ENCODE data around the gene ASB8.
"Not testable (repeated sequence)": the region's sequence is repeated elsewhere in the genome, so short reads cannot be mapped to it uniquely, and the experiment has no call there.

ASB8 gene

DNA sequence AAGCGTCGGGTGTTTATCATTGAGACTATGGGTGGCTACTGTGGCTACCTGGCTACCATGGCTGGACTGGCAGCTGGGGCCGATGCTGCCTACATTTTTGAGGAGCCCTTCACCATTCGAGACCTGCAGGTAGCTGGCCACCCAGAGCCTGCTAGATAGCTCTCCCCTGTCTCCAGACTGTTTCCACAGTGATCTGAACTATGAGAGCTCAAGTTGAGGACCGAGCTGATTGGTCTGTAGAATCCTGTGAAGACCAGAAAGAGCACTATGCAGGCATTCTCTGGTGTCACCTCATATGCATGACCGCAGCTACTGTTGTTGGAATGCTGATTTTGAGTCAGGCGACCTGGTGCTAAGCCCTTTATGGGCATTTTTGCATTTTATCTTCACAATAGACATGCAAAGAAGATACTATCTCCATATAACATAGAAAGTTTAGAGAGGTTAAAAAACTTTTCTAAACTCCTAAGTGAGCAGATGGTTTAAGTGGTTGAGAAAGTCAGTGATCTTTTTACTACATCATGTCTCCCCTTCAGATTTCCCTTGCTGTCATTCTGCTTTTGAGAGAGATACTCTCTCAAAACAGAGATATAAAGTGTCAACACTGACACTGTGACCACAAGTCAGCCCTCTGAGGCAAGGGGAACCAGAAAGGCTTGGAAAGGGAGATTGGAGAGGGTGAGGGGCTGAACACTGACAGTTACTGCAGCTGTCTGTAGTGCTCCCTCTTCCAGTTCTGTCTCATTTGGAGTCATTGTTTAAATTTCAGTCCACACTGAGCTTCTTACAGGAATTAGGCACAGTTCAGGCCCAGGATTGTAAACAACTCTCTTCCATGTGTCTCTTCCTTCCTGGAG, 14.3 kb downstream of the ASB8 start:
- DNase-seq (ENCODE audit: insufficient read length, low spot score) (no peak), FAIRE-seq (no peak)

GRCh38 chr12:48135027-48135426, 22.3 kb downstream of the ASB8 start:
- DNase-seq (ENCODE audit: insufficient read length, low spot score), result no peak
- no peak for FAIRE-seq

- FAIRE-seq, result no peak
- DNase-seq (ENCODE audit: insufficient read length, low spot score), result no peak
These were observed 24.5 kb downstream of the ASB8 start for GRCh38 chr12:48132826-48133225.

GRCh38 chr12:48131517-48131916, 25.8 kb downstream of the ASB8 start:
- no peak for FAIRE-seq
- DNase-seq (ENCODE audit: insufficient read length, low spot score), result no peak

DNA sequence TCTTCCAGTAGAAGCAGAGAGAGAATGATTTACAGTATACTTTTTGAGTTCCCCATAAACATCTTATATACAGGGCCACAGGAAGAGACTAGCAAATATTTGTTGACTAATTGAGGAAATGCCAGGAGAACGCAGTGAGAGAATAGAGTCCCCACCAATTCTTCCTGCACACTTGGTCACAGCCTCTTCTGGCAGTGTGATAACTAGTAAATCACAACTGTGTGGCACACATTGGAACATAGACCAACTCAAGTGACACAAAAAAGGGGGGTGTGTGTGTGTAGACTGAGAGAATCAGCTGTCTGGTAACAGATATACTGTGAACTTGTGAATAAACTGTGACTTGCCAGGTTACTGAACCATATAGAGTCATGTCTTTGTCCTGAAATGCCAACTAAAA, 27.9 kb downstream of the ASB8 start:
- DNase-seq (ENCODE audit: insufficient read length, low spot score) (no peak), FAIRE-seq (no peak)

- DNase-seq (ENCODE audit: insufficient read length, low spot score) (no peak), FAIRE-seq (no peak)
These were observed 28.5 kb downstream of the ASB8 start for GRCh38 chr12:48128800-48129199.

- FAIRE-seq, result no peak
- DNase-seq (ENCODE audit: insufficient read length, low spot score), result no peak
These were observed 30.2 kb downstream of the ASB8 start for GRCh38 chr12:48126953-48127630.

- FAIRE-seq (no peak), DNase-seq (ENCODE audit: insufficient read length, low spot score) (no peak)
These were observed 31.3 kb downstream of the ASB8 start for GRCh38 chr12:48125985-48126384.

DNA sequence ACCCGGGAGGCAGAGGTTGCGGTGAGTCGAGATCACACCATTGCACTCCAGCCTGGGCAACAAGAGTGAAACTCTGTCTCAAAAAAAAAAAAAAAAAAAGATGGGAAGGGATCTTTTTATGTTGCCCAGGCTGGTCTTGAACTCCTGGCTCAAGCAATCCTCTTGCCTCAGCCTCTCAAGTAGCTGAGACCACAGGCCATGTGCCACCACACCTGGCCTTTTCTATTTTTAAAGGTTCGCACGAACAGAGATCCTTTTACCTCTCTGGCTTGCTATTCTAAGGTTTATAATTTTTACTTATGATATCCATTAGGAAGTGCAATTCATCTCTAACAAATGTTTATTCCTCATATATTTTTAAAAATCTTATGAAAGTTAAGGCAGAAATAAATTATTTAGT, 31.8 kb downstream of the ASB8 start:
- not testable (repeated sequence) for FAIRE-seq; DNase-seq (ENCODE audit: insufficient read length, low spot score)

- FAIRE-seq, result no peak
- DNase-seq (ENCODE audit: insufficient read length, low spot score), result no peak
These were observed 34.1 kb downstream of the ASB8 start for GRCh38 chr12:48123169-48123568.

DNA sequence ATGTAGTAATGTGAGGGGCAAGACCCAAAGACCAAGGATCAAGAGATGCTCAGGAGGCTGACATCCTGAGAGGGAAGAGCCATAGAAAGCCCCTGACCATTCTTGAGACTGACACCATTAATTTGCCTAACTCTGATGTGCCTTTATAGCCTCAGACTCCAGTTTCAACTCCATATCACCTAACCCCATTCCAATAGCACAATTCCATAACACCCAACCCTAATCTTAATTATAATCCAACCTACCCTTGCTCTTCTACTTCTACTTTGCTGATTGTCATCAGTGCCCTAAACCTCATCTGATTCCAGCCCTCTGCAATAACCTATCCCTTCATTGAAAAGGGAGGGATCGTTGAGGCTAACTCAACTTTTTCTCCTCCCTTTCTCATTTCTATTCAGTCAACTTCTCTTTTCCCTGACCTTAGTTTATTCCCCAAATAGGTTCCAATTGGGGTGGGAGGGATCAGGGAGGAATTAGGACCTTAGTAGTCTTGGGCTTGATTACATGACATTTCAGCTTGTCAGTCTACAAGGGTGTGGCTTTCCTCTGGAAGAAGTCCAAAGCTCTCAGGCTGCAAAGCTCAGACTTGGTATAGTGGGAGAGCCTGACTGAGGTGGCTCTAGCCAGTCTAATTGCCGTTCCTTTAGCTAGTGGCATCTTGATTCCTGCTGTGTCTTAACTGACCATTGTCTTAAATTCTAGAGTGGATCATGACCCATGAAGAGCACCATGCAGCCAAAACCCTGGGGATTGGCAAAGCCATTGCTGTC, 35.1 kb downstream of the ASB8 start:
- no peak for FAIRE-seq
- no peak for DNase-seq (ENCODE audit: insufficient read length, low spot score)

GRCh38 chr12:48121522-48121921, 35.8 kb downstream of the ASB8 start:
- FAIRE-seq (no peak), DNase-seq (ENCODE audit: insufficient read length, low spot score) (no peak)

DNA sequence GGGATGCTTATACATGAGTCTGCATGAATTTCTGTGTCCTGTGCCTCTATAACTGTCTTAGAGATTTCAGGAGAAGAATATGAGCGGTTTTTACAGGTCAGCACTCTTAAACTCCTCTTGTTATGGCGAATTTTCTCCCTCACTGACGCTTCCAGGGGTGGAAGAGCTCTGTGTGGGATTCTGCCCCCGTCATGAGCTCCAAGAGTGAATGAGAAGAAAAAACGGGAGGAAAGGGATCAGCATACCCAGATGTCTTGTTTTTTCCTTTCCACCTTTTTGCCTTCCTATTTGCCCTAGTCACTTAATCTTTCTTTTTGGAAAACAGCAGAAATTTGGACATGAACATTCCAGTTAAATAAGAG, 37.5 kb downstream of the ASB8 start:
- no peak for FAIRE-seq
- DNase-seq (ENCODE audit: insufficient read length, low spot score), result peak; percentile 22

GRCh38 chr12:48119078-48119833, 38.1 kb downstream of the ASB8 start, which contains the start of gene PFKM:
Gene PFKM, plus strand, starts transcription at chr12:48119364. Its CDS starts 3,411 bp downstream, at chr12:48122775.
- peak; percentile 85 for FAIRE-seq
- DNase-seq (ENCODE audit: insufficient read length, low spot score), result peak; percentile 84

GRCh38 chr12:48118284-48118871, 38.9 kb downstream of the ASB8 start:
- FAIRE-seq, result no peak
- no peak for DNase-seq (ENCODE audit: insufficient read length, low spot score)

DNA sequence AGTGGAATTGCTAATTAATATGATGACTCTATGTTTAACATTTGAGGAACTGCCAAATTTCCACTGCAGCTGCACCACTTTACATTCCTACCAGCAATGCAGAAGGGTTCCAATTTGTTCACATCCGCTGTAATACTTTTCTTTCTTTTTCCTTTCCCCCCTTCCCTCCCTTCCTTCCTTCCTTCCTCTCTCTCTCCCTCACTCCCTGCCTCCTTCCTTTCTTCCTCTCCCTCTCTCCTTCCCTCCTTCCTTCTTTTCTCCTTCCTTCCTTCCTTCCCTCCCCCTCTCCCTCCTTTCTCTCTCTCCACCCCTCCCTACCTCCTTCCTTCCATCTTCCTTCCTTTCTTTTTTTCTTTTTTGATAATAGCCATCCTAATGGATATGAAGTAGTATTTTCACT, 41.4 kb downstream of the ASB8 start:
- FAIRE-seq, result no peak
- DNase-seq (ENCODE audit: insufficient read length, low spot score), result no peak

- not testable (repeated sequence) for DNase-seq (ENCODE audit: insufficient read length, low spot score); FAIRE-seq
These were observed 46.0 kb downstream of the ASB8 start for GRCh38 chr12:48111312-48111693.

- FAIRE-seq, result no peak
- DNase-seq (ENCODE audit: insufficient read length, low spot score), result no peak
These were observed 46.5 kb downstream of the ASB8 start for GRCh38 chr12:48110691-48111311.

DNA sequence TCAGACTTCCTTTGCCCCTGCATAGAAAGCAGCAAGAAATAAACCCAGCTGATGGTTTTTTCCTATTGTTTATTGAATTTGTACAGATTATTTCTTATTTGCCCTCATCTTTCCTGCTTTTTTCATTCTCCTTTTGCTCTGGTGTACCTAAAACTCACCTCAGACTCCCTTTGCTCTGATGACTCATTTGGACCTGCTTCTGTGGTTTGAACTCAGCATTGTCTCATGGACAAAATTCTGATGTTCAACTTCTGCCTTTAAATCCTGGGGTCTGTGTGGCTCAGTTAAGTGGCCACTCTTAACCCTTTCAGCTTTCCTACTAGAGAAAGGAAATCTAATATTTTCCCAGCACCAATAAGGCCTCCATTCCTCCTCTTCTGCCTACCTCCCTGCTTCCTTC, 47.9 kb downstream of the ASB8 start:
- FAIRE-seq, result no peak
- DNase-seq (ENCODE audit: insufficient read length, low spot score), result no peak
